Upper lobe of right lung (tissue), 1 donor: ENCODE data around the gene PTPRK. TPM values are rescaled to one million over a fixed set of nuclear protein-coding genes. Genes with fewer than 3 reads are reported as not detected.
A peak's percentile ranks its signal among the peaks of the same experiment; 100 is the strongest.

Experiments used
- ATAC-seq: fragments of 200-7000 bp; cut with Tn5 transposase; one replicate; pipeline ENCODE4 v1.9.1; 2020; ENCODE audit warnings: mild to moderate bottlenecking, moderate library complexity
- DNase-seq: peaks from one replicate; pipeline ENCODE4 v3.0.0-alpha.2; 2020
- H3K27ac ChIP-seq: fragments of 200-600 bp; one replicate; pipeline ENCODE4 v1.8.0; 2022
- H3K27me3 ChIP-seq: fragments of 200-600 bp; one replicate; pipeline ENCODE4 v1.8.0; 2022; ENCODE audit warnings: mild to moderate bottlenecking
- H3K36me3 ChIP-seq: fragments of 200-600 bp; one replicate; pipeline ENCODE4 v1.8.0; 2022
- H3K4me1 ChIP-seq: fragments of 200-600 bp; one replicate; pipeline ENCODE4 v1.8.0; 2022
- H3K4me3 ChIP-seq: fragments of 200-600 bp; one replicate; pipeline ENCODE4 v1.8.0; 2022; ENCODE audit warnings: mild to moderate bottlenecking
- H3K9me3 ChIP-seq: fragments of 200-600 bp; one replicate; pipeline ENCODE4 v1.8.0; 2022
- CTCF ChIP-seq: fragments of 200-600 bp; IDR thresholded peaks from one replicate; pipeline ENCODE4 v1.8.0; 2022; ENCODE audit warnings: antibody characterized with exemption
- intact Hi-C: fragments of 100-400 bp; cut with DNase I; formaldehyde crosslinking; loops from one replicate; pipeline ENCODE4 v1.11.0; 2022
- total RNA-seq: library from RNA; stranded (reverse); fragmentation: NEBNext Ultra II Directional; extraction: Animal tissue kit (Norgen Biotek cat#: 25700); gene quantifications from one replicate; pipeline ENCODE4 v1.2.1, GENCODE V29; 2021
- donor health status: DM: no; HTN: yes; CAD: no; lungs with severe emphysema.

Gene PTPRK
- total RNA-seq, 1 donor from 2014 or later = 64.6 TPM

- no peak for DNase-seq
- no peak for TF ChIP-seq CTCF
- H3K4me3 ChIP-seq = no peak overlapping the region
- no peaks in the 10 kb centered on the region for H3K9me3 ChIP-seq
- H3K36me3 ChIP-seq = no peaks in the 10 kb centered on the region
- H3K27ac ChIP-seq = no peak overlapping the region
- no peaks in the 10 kb centered on the region for H3K27me3 ChIP-seq
- intact Hi-C loops = no loop called here
- ATAC-seq = no peak
- H3K4me1 ChIP-seq = peaks cover 4% of the 10 kb centered on the region
Observed at GRCh38 chr6:128483472-128484135, 36.8 kb downstream of the PTPRK start.

- DNase-seq (no peak), ATAC-seq (no peak)
- H3K4me1 ChIP-seq = peaks cover 9% of the 10 kb centered on the region
- no peak overlapping the region for H3K4me3 ChIP-seq
- intact Hi-C loops = no loop called here
- H3K36me3 ChIP-seq = no peaks in the 10 kb centered on the region
- H3K27me3 ChIP-seq = no peaks in the 10 kb centered on the region
- no peak for TF ChIP-seq CTCF
- H3K9me3 ChIP-seq = no peaks in the 10 kb centered on the region
- H3K27ac ChIP-seq = no peak overlapping the region
Observed at GRCh38 chr6:128482642-128483041, 37.8 kb downstream of the PTPRK start.

DNA sequence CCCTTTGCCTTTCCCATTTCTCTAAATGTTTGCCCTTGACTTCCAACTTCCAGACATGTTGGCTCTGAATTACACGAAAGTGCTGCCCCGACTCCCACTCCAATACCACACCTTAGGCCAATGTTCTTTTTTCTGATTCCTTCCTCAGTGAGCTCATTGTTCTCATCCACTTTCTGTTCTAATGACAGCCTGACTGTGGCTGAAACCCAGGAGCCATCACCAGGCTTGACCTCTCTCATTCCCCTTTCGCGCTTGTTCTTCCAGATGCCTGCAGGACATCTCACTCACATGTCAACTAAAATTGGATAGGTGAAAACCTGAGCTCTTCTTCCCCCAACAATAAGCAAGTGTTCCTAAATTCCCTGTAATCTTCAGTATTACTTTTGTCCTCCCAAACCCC lies 40.4 kb downstream of the PTPRK start:
- intact Hi-C loops = no loop called here
- Histone ChIP-seq H3K4me1 (peaks cover 9% of the 10 kb centered on the region), H3K27me3 (no peaks in the 10 kb centered on the region), H3K36me3 (no peaks in the 10 kb centered on the region), H3K27ac (no peak overlapping the region), H3K4me3 (no peak overlapping the region), H3K9me3 (no peaks in the 10 kb centered on the region)
- ATAC-seq (no peak), DNase-seq (no peak)
- TF ChIP-seq CTCF = no peak

- no peak overlapping the region for H3K4me3 ChIP-seq
- peak overlapping the region; percentile 38 for H3K27ac ChIP-seq
Observed at GRCh38 chr6:128479048-128479666, 41.2 kb downstream of the PTPRK start.

DNA sequence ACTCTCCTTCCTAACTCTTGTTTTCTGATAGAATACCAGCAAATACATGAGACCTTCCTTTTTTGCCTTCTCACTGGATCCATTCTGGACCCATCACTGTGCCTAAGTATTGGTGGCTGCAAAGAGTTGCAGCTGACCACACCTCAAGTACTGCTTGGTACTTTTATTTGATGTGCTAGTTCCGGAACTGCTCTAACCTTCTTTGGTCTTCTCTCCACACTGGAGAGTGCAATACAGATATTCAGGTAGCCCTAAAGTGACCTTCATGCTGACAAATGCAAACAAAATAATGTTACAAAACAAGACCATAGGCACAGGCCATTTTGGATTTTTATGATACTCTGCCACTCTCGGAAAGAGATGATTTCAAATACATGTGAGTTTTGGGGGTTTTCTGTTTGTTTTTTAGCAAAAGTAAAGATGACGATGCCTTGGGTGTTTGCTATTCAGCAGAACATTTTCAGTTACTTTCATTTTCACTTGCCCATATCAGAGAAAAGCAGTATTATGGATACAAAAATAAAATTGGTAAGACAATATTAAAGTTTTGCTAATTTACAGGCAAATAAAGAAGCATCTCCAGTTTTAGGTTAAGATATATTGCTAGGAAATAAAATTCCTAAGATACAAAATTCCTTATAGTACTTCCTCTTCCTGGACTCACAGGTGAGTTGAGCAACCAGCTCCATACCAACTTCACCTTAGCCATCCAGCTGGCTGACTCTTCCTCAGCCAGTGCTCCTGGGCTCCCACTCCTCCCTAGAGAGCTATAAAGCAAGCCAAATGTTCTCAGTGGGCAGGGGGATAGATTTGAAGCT lies 42.0 kb downstream of the PTPRK start:
- Histone ChIP-seq H3K27me3 (no peaks in the 10 kb centered on the region), H3K36me3 (no peaks in the 10 kb centered on the region), H3K27ac (peak overlapping the region; percentile 38), H3K4me3 (peak overlapping the region; percentile 36), H3K9me3 (no peaks in the 10 kb centered on the region), H3K4me1 (peaks cover 9% of the 10 kb centered on the region)
- no peak for TF ChIP-seq CTCF
- peak; percentile 76 for ATAC-seq
- DNase-seq = no peak
- intact Hi-C loops = no loop called here

More at GRCh38 chr6:128479048-128479666, 41.2 kb downstream of the PTPRK start:
- Histone ChIP-seq H3K27me3 (no peaks in the 10 kb centered on the region), H3K4me1 (peaks cover 9% of the 10 kb centered on the region), H3K9me3 (no peaks in the 10 kb centered on the region), H3K36me3 (no peaks in the 10 kb centered on the region)
- TF ChIP-seq CTCF = no peak
- ATAC-seq = no peak
- DNase-seq = no peak
- intact Hi-C loops = no loop called here
